Activated T-helper 17 cell treated with anti-CD3 and anti-CD28 coated beads, Interleukin-2, amount 50 U/mL, for 72 hours (primary cell): ENCODE measurements around the gene RNASET2. TPM values are rescaled to one million over a fixed set of nuclear protein-coding genes. Genes with fewer than 3 reads are reported as not detected.
A peak's percentile ranks its signal among the peaks of the same experiment; 100 is the strongest.

Experiments used
- ATAC-seq: fragments of 150-1000 bp; cut with Tn5 transposase; replicated peaks from 2 replicates; pipeline ENCODE4 v1.10.0; 2021; ENCODE audit warnings: mild to moderate bottlenecking, moderate library complexity
- H3K27ac Mint-ChIP-seq: one replicate; pipeline ENCODE4 v1.8.0; 2022; ENCODE audit warnings: mixed read lengths
- H3K27me3 Mint-ChIP-seq: one replicate; pipeline ENCODE4 v1.8.0; 2022; ENCODE audit warnings: mixed read lengths
- H3K36me3 Mint-ChIP-seq: one replicate; pipeline ENCODE4 v1.8.0; 2022; ENCODE audit warnings: low read depth, mild to moderate bottlenecking, mixed read lengths
- H3K4me1 Mint-ChIP-seq: one replicate; pipeline ENCODE4 v1.8.0; 2022; ENCODE audit warnings: mixed read lengths
- H3K4me3 Mint-ChIP-seq: one replicate; pipeline ENCODE4 v1.8.0; 2022; ENCODE audit warnings: mild to moderate bottlenecking, mixed read lengths
- H3K9me3 Mint-ChIP-seq: one replicate; pipeline ENCODE4 v1.8.0; 2022; ENCODE audit warnings: mixed read lengths
- total RNA-seq, 2 donors: library from RNA; stranded (reverse); gene quantifications; one replicate each; pipeline ENCODE4 v1.2.3, GENCODE V29; 2022

RNASET2 gene
- total RNA-seq, 2 donors from 2014 or later = 94.2 to 210 TPM

- H3K27me3 Mint-ChIP-seq = no peaks in the 10 kb centered on the region
- no peak overlapping the region for H3K4me3 Mint-ChIP-seq
- H3K4me1 Mint-ChIP-seq = peaks cover 21% of the 10 kb centered on the region
- ATAC-seq = no peak
- no peaks in the 10 kb centered on the region for H3K9me3 Mint-ChIP-seq
- H3K36me3 Mint-ChIP-seq = peaks cover 95% of the 10 kb centered on the region
- H3K27ac Mint-ChIP-seq = peak overlapping the region; percentile 79
Observed at GRCh38 chr6:166932116-166932515, 24.2 kb downstream of the RNASET2 start.

GRCh38 chr6:166931426-166931970 is 24.9 kb downstream of the RNASET2 start:
- H3K9me3 Mint-ChIP-seq = no peaks in the 10 kb centered on the region
- H3K27ac Mint-ChIP-seq = peak overlapping the region; percentile 79
- peaks cover 23% of the 10 kb centered on the region for H3K4me1 Mint-ChIP-seq
- peaks cover 93% of the 10 kb centered on the region for H3K36me3 Mint-ChIP-seq
- no peak for ATAC-seq
- no peak overlapping the region for H3K4me3 Mint-ChIP-seq
- H3K27me3 Mint-ChIP-seq = no peaks in the 10 kb centered on the region

- peaks cover 82% of the 10 kb centered on the region for H3K36me3 Mint-ChIP-seq
- H3K27me3 Mint-ChIP-seq = no peaks in the 10 kb centered on the region
- H3K4me1 Mint-ChIP-seq = peaks cover 19% of the 10 kb centered on the region
- no peak for ATAC-seq
- no peak overlapping the region for H3K27ac Mint-ChIP-seq
- H3K4me3 Mint-ChIP-seq = no peak overlapping the region
- no peaks in the 10 kb centered on the region for H3K9me3 Mint-ChIP-seq
Observed at GRCh38 chr6:166930354-166930891, 25.9 kb downstream of the RNASET2 start.

DNA sequence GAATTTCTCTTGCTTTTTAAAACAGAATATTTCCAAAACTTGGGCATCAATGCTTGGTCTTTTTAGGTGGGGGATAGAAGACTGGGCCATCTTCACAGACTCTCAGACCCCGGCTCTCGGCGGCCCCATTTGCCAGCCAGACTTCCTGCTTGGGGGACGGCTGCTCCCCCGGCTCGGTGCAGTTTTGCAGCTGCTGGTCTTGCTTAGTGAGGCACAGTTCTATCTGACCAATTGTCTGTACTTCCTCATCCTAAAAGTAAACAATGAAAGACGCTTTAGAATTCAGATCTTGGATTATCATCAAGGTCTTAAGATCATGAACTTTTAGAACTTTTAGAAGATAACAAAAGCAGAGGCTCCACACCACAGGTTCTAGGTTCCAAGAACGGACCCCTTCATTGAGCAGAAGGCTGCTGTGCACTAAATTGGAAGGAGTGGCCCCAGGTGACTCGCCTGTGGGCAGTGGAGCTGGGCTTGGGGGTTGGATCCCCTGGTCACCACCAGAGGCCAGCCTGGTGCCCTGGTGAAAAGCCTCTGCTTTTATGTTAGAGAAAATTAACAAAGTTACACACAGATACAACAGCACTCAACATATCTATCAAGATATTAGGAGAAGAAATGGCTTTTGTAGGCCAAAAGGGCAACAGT is 26.7 kb downstream of the RNASET2 start:
- peaks cover 23% of the 10 kb centered on the region for H3K4me1 Mint-ChIP-seq
- H3K9me3 Mint-ChIP-seq = no peaks in the 10 kb centered on the region
- no peak overlapping the region for H3K27ac Mint-ChIP-seq
- peaks cover 74% of the 10 kb centered on the region for H3K36me3 Mint-ChIP-seq
- H3K27me3 Mint-ChIP-seq = no peaks in the 10 kb centered on the region
- ATAC-seq = no peak
- no peak overlapping the region for H3K4me3 Mint-ChIP-seq

DNA sequence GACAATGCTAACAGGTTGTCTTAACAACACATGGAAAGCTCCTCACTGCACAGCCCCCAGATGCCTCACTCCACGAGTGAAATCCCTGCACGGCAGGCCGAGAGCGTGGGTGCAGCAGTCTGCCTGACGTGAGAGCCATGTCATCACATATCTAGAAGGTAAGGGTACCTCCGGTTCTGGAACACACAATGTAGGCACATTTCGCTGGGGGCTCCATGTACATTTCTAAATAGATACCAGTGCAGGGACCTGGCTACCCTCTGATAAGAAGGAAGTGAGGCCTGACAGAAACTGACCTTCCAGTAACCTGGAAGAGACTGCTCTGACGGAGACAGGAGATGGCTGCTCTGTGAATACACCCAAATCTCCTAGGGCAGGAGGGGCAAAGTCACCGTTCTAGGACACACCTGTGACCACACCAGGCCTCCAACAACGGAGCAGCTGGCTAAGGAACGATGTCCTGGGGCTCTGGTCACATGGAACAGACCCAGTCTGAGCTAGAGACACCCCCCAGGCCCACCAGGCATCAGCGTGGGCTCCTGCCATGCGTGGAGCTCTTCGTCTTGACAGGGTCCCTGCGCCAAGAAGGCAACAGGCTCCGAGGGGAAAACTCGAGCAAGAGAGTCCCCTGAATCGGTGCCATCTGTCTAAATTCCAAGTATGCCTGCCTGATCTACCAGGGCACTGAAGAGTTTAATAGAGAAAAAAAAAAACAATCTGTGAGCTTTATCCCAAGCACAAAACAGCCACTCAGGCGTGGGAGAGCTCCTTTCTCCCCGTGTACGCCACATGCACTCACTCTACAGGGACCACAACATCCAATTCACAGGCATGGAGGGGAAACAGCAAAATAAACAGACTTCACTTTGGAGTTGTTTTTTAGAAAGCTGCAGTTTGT is 27.5 kb downstream of the RNASET2 start:
- H3K4me3 Mint-ChIP-seq = no peak overlapping the region
- peaks cover 67% of the 10 kb centered on the region for H3K36me3 Mint-ChIP-seq
- no peaks in the 10 kb centered on the region for H3K9me3 Mint-ChIP-seq
- no peak for ATAC-seq
- no peak overlapping the region for H3K27ac Mint-ChIP-seq
- no peaks in the 10 kb centered on the region for H3K27me3 Mint-ChIP-seq
- H3K4me1 Mint-ChIP-seq = peaks cover 24% of the 10 kb centered on the region

- no peaks in the 10 kb centered on the region for H3K9me3 Mint-ChIP-seq
- H3K4me1 Mint-ChIP-seq = peaks cover 24% of the 10 kb centered on the region
- peaks cover 59% of the 10 kb centered on the region for H3K36me3 Mint-ChIP-seq
Observed at GRCh38 chr6:166927935-166928643, 28.3 kb downstream of the RNASET2 start.

DNA sequence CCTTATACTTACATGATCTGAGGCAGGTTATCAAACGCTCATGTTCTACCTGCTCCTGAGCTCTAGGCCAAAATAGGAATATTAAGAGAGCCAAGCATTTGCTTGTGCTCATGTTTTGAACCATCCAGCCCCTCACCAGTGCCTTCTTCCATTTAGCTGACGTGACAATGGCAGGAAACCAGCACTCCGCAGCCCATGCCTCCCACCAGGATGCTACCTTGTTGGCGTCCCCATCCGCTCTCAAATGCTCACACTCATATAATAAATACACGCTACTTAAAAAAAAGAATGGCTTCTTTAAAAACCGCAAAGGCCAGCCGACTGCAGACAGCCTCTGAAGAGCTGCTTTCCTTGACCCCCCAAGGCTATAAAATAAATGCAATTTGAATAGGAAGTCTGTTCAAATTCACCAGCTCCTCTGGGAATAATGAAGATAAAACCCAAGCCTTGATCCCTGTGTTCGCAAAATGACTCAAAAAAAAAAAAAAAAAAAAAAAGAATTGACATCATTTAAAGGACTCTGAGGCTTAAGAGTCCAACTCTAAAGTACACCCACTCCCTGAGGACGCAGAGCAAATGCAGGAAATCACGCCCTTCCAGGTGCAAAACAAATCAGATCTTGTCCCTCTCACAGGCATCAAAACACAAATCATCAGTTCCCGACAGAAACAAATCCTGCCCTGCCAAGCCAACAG is 29.0 kb downstream of the RNASET2 start:
- Mint-ChIP-seq H3K27me3 (no peaks in the 10 kb centered on the region), H3K4me1 (peaks cover 24% of the 10 kb centered on the region), H3K9me3 (no peaks in the 10 kb centered on the region), H3K36me3 (peaks cover 52% of the 10 kb centered on the region), H3K27ac (peak overlapping the region; percentile 45), H3K4me3 (no peak overlapping the region)
- ATAC-seq = no peak

More at GRCh38 chr6:166927935-166928643, 28.3 kb downstream of the RNASET2 start:
- ATAC-seq = no peak
- no peak overlapping the region for H3K27ac Mint-ChIP-seq
- H3K27me3 Mint-ChIP-seq = no peaks in the 10 kb centered on the region
- H3K4me3 Mint-ChIP-seq = no peak overlapping the region

DNA sequence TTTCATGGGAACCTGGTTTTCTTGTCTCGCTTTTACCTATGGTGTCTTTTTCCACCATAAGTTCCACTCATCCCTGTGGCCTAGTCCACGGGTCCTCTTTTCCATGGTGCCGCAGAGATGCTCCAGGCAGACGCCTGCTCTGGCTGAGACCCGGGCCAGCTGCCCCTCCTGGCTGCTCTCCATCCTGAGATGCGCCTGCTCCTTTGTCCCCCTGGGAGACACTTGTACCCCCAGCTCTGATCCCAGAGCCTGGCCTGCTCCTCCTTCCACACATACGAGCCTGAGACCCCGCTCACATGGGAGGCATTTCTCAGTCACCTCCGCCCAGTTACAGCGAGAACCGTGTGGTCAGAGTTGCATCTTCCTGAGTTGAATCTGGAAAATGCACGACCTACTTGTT is 29.6 kb downstream of the RNASET2 start:
- no peak for ATAC-seq
- Mint-ChIP-seq H3K4me1 (peaks cover 19% of the 10 kb centered on the region), H3K9me3 (no peaks in the 10 kb centered on the region), H3K4me3 (no peak overlapping the region), H3K27ac (peak overlapping the region; percentile 45), H3K36me3 (peaks cover 45% of the 10 kb centered on the region), H3K27me3 (no peaks in the 10 kb centered on the region)

- Mint-ChIP-seq H3K9me3 (no peaks in the 10 kb centered on the region), H3K27me3 (no peaks in the 10 kb centered on the region), H3K4me1 (peaks cover 14% of the 10 kb centered on the region), H3K36me3 (peaks cover 36% of the 10 kb centered on the region), H3K4me3 (no peak overlapping the region), H3K27ac (peak overlapping the region; percentile 51)
- ATAC-seq = peak; percentile 18
Observed at GRCh38 chr6:166925141-166925996, 31.0 kb downstream of the RNASET2 start.

GRCh38 chr6:166924531-166924930 is 31.8 kb downstream of the RNASET2 start:
- ATAC-seq = no peak
- peak overlapping the region; percentile 51 for H3K27ac Mint-ChIP-seq
- peaks cover 14% of the 10 kb centered on the region for H3K4me1 Mint-ChIP-seq
- no peak overlapping the region for H3K4me3 Mint-ChIP-seq
- no peaks in the 10 kb centered on the region for H3K27me3 Mint-ChIP-seq
- H3K36me3 Mint-ChIP-seq = peaks cover 28% of the 10 kb centered on the region
- no peaks in the 10 kb centered on the region for H3K9me3 Mint-ChIP-seq

GRCh38 chr6:166922937-166923336 is 33.4 kb downstream of the RNASET2 start:
- H3K27ac Mint-ChIP-seq = no peak overlapping the region
- H3K4me3 Mint-ChIP-seq = no peak overlapping the region
- no peaks in the 10 kb centered on the region for H3K9me3 Mint-ChIP-seq
- H3K27me3 Mint-ChIP-seq = no peaks in the 10 kb centered on the region
- peaks cover 14% of the 10 kb centered on the region for H3K4me1 Mint-ChIP-seq
- H3K36me3 Mint-ChIP-seq = peaks cover 12% of the 10 kb centered on the region
- ATAC-seq = no peak

DNA sequence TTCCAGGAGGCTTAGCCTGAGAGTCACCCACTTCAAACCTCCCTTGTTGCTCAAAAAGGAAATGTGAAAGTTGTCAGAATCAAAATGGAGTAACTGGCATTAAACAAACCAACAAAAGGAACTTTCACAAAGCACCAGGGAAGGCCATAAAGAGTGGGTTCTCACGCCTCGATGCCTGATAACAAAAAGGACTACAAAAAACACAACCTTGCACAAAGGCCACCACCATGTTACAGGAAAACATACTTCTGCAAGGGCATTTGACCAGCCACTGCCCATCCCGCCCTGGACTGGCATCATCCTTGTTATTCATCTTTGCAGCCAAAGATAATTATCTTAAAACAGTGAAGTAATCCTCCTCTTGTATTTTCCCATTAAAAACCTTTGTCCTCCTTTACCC is 34.8 kb downstream of the RNASET2 start:
- ATAC-seq = no peak
- Mint-ChIP-seq H3K4me3 (no peak overlapping the region), H3K9me3 (no peaks in the 10 kb centered on the region), H3K27me3 (no peaks in the 10 kb centered on the region), H3K4me1 (peaks cover 5% of the 10 kb centered on the region), H3K36me3 (no peaks in the 10 kb centered on the region), H3K27ac (peak overlapping the region; percentile 42)

- H3K27me3 Mint-ChIP-seq = no peaks in the 10 kb centered on the region
- no peak overlapping the region for H3K27ac Mint-ChIP-seq
- H3K36me3 Mint-ChIP-seq = no peaks in the 10 kb centered on the region
- no peaks in the 10 kb centered on the region for H3K9me3 Mint-ChIP-seq
- no peak overlapping the region for H3K4me3 Mint-ChIP-seq
- no peaks in the 10 kb centered on the region for H3K4me1 Mint-ChIP-seq
- ATAC-seq = no peak
Observed at GRCh38 chr6:166916824-166917223, 39.5 kb downstream of the RNASET2 start.
